Fibroblast of lung (primary cell): ENCODE results near the gene AEN.

Experiments used
- EZH2 ChIP-seq: IDR thresholded peaks from 2 replicates; pipeline ENCODE4 v1.5.1; 2012; ENCODE audit warnings: low read length, control low read depth, mild to moderate bottlenecking; ENCODE audit errors: missing control alignments
- TF ChIP-seq, protein P1 (sequence below), 2 donors: IDR thresholded peaks in 1 of 2; conservative IDR thresholded peaks in 1 of 2; 1 replicate in 1 of 2; 2 replicates in 1 of 2; pipeline ENCODE4 v1.5.1; 2011 to 2012; ENCODE audit warnings: low read length in 2 of 2, control low read depth in 1 of 2, inconsistent platforms in 1 of 2, low read depth in 1 of 2, mild to moderate bottlenecking in 1 of 2

GRCh38 chr15:88650556-88650955 is 29.4 kb downstream of the AEN start:
- TF ChIP-seq, protein P1, sequence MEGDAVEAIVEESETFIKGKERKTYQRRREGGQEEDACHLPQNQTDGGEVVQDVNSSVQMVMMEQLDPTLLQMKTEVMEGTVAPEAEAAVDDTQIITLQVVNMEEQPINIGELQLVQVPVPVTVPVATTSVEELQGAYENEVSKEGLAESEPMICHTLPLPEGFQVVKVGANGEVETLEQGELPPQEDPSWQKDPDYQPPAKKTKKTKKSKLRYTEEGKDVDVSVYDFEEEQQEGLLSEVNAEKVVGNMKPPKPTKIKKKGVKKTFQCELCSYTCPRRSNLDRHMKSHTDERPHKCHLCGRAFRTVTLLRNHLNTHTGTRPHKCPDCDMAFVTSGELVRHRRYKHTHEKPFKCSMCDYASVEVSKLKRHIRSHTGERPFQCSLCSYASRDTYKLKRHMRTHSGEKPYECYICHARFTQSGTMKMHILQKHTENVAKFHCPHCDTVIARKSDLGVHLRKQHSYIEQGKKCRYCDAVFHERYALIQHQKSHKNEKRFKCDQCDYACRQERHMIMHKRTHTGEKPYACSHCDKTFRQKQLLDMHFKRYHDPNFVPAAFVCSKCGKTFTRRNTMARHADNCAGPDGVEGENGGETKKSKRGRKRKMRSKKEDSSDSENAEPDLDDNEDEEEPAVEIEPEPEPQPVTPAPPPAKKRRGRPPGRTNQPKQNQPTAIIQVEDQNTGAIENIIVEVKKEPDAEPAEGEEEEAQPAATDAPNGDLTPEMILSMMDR (conservative IDR thresholded peaks at IDR 0.05 in 1 of 2, IDR thresholded peaks at IDR 0.05 in 1 of 2; ENCODE audit: low read depth in 1 of 2, low read length in 2 of 2), result no peak
- no peak for TF ChIP-seq EZH2
